PC-9 (cell line): ENCODE measurements around the gene DNALI1. TPM values are rescaled to one million over a fixed set of nuclear protein-coding genes. Genes with fewer than 3 reads are reported as not detected.

Source experiments
- BruUV-seq: library from RNA; stranded (reverse); fragments of 400-500 nt; replicated peaks from 2 replicates; lab custom pipeline; 2021; lab: Mats Ljungman, UMichigan
- CTCF ChIA-PET: fragments of 300-600 bp; sonication (Branson Sonifier 250); formaldehyde crosslinking; loops from one replicate; lab custom pipeline; 2022; ENCODE audit warnings: antibody characterized with exemption; lab: Charles Lee
- POLR2A ChIA-PET: fragments of 300-600 bp; sonication (Branson Sonifier 250); formaldehyde crosslinking; loops from one replicate; lab custom pipeline; 2022; ENCODE audit warnings: antibody characterized with exemption; ENCODE audit not compliant: unreplicated experiment; lab: Charles Lee
- DNase-seq, 2 experiments: peaks; one replicate each; pipeline versions ENCODE4 v3.0.0 to v3.0.0-alpha.2; 2015 to 2022; ENCODE audit warnings: mixed read lengths in 1 of 2
- H2AFZ ChIP-seq: fragments of 200-600 bp; sonication (generic); 2 replicates; pipeline ENCODE4 v1.8.1; 2017; ENCODE audit warnings: antibody characterized with exemption
- H3F3A ChIP-seq: fragments of 200-600 bp; sonication (generic); 2 replicates; pipeline ENCODE4 v1.8.1; 2017; ENCODE audit warnings: antibody characterized with exemption, mild to moderate bottlenecking, low read depth; ENCODE audit not compliant: insufficient read depth
- H3K27ac ChIP-seq: fragments of 200-600 bp; sonication (generic); 2 replicates; pipeline ENCODE4 v1.6.1; 2016; ENCODE audit warnings: mixed run types
- H3K27me3 ChIP-seq: fragments of 200-600 bp; sonication (generic); 2 replicates; pipeline ENCODE4 v1.6.1; 2016; ENCODE audit warnings: low read depth, mixed run types; ENCODE audit not compliant: insufficient read depth
- H3K36me3 ChIP-seq: fragments of 200-600 bp; sonication (generic); 2 replicates; pipeline ENCODE4 v1.6.1; 2016; ENCODE audit warnings: low read depth, mixed run types
- H3K4me1 ChIP-seq: fragments of 200-600 bp; sonication (generic); replicated peaks from 2 replicates; pipeline ENCODE4 v1.6.1; 2016; ENCODE audit warnings: mixed run types; ENCODE audit not compliant: insufficient read depth
- H3K4me2 ChIP-seq: fragments of 200-600 bp; sonication (generic); 2 replicates; pipeline ENCODE4 v1.6.1; 2017; ENCODE audit warnings: mixed run types
- H3K4me3 ChIP-seq: fragments of 200-600 bp; sonication (generic); 2 replicates; pipeline ENCODE4 v1.6.1; 2016; ENCODE audit warnings: mixed run types
- H3K79me2 ChIP-seq: fragments of 200-600 bp; sonication (generic); 2 replicates; pipeline ENCODE4 v1.6.1; 2017; ENCODE audit warnings: low read depth, mixed run types
- H3K9me2 ChIP-seq: fragments of 200-600 bp; sonication (generic); 2 replicates; pipeline ENCODE4 v1.8.1; 2017; ENCODE audit warnings: mild to moderate bottlenecking; ENCODE audit not compliant: insufficient read depth
- H3K9me3 ChIP-seq: fragments of 200-600 bp; sonication (generic); 2 replicates; pipeline ENCODE4 v1.8.1; 2016; ENCODE audit warnings: low read depth; ENCODE audit not compliant: insufficient read depth
- H4K20me1 ChIP-seq: fragments of 200-600 bp; sonication (generic); 2 replicates; pipeline ENCODE4 v1.8.1; 2017; ENCODE audit not compliant: insufficient read depth
- EZH2 ChIP-seq: fragments of 200-600 bp; sonication (generic); IDR thresholded peaks from 2 replicates; pipeline ENCODE4 v1.8.0; 2017; ENCODE audit warnings: antibody characterized with exemption, low read depth
- intact Hi-C: fragments of 100-400 bp; cut with micrococcal nuclease; formaldehyde crosslinking; loops from one replicate; pipeline ENCODE4 v1.10.0; 2022; ENCODE audit not compliant: unreplicated experiment
- total RNA-seq: library from RNA; stranded (reverse); gene quantifications from 2 replicates; pipeline ENCODE4 v1.2.3, GENCODE V29; 2021
- TF ChIP-seq, protein P1 (sequence below): fragments of 200-600 bp; sonication (generic); conservative IDR thresholded peaks from 2 replicates; pipeline ENCODE4 v1.6.1; 2017; ENCODE audit warnings: mixed run types, antibody characterized with exemption, mild to moderate bottlenecking, moderate library complexity

DNALI1 gene
- total RNA-seq, 1 experiment from 2014 or later: not detected

DNA sequence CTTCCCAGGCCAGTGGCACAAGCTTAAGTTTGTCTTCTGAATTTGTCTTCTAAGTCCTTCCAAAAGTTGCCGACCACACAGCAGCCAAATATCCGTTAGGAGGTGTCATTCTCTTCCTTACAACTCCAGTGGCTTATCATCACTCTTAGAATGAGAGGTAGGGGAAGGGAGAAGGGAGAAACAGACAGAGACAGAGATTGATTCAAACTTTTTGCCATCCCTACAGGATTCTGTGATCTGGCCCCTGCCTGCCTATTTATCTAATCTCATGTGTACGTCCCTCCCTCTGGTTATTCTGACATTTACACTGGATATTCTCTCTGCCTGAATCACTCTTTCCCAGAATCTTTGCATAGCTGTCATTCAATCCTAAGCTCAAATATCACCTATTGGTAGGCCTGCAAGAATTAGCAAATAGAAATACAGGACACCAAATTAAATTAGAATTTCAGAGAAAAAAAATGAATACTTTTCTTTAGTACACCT, 39.5 kb downstream of the DNALI1 start:
- H3K9me3 ChIP-seq: no peaks in the 10 kb centered on the region
- H3K4me3 ChIP-seq: peak overlapping the region; percentile 85
- BruUV-seq: no TSS peak
- H3K27ac ChIP-seq: no peak overlapping the region
- no peaks in the 10 kb centered on the region for H3F3A ChIP-seq
- no peak for TF ChIP-seq EZH2
- ChIA-PET POLR2A (interaction anchor here (0.7 kb wide), 1 partner anchor 97 kb away, joined by 3 read pairs; no protein-coding TSS in a partner anchor), CTCF (interaction anchor here (1.2 kb wide), 1 partner anchor 11 kb away, joined by 3 read pairs; no protein-coding TSS in a partner anchor)
- peak overlapping the region; percentile 88 for H3K4me2 ChIP-seq
- no peaks in the 10 kb centered on the region for H3K9me2 ChIP-seq
- peak overlapping the region; percentile 80 for H2AFZ ChIP-seq
- peaks cover 4% of the 10 kb centered on the region; the same call in 1 of the 2 replicates for H3K27me3 ChIP-seq
- peaks cover 36% of the 10 kb centered on the region for H3K79me2 ChIP-seq
- H3K36me3 ChIP-seq: peaks cover 24% of the 10 kb centered on the region
- DNase-seq: no peak
- intact Hi-C loops: loop anchor here (2.0 to 5.0 kb wide), 4 partner anchors 64 to 261 kb away; partner anchors contain the start of gene MTF1
- H4K20me1 ChIP-seq: peaks cover 22% of the 10 kb centered on the region; the same call in 1 of the 2 replicates
- H3K4me1 ChIP-seq: peaks cover 14% of the 10 kb centered on the region

DNA sequence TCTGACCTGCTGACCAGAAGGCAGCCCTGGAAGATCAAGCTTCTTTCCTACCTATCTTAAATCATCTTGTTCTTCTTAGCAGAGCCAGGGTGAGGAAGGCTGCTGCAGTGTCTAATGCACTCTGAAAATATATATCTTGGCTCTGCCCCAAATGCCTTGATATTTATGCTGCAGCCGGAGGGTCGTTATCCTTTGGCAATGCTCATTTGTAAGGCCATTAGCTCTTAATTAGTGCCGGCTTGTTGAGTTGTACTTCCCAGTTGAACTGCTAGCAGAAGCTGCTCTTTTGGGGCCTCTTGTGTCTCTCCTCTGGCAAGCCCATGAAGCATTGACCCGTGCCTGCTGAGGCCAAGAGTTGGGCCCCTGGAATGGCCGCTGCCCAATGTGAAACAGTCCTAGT, 43.2 kb downstream of the DNALI1 start:
- no peaks in the 10 kb centered on the region for H3K36me3 ChIP-seq
- intact Hi-C loops: loop anchor here (5.0 kb wide), 3 partner anchors 68 to 257 kb away; partner anchors contain the start of gene MTF1
- DNase-seq: no peak
- peaks cover 20% of the 10 kb centered on the region for H3K27me3 ChIP-seq
- no peak overlapping the region for H3K4me2 ChIP-seq
- H4K20me1 ChIP-seq: peaks cover 4% of the 10 kb centered on the region; the same call in 1 of the 2 replicates
- no peak overlapping the region for H3K27ac ChIP-seq
- H2AFZ ChIP-seq: no peak overlapping the region
- peaks cover 2% of the 10 kb centered on the region for H3K4me1 ChIP-seq
- H3K4me3 ChIP-seq: no peak overlapping the region
- POLR2A ChIA-PET: no interaction called here
- H3F3A ChIP-seq: no peaks in the 10 kb centered on the region
- BruUV-seq: no TSS peak
- H3K9me2 ChIP-seq: no peaks in the 10 kb centered on the region
- no peaks in the 10 kb centered on the region for H3K9me3 ChIP-seq
- peaks cover 7% of the 10 kb centered on the region for H3K79me2 ChIP-seq
- TF ChIP-seq, protein P1, sequence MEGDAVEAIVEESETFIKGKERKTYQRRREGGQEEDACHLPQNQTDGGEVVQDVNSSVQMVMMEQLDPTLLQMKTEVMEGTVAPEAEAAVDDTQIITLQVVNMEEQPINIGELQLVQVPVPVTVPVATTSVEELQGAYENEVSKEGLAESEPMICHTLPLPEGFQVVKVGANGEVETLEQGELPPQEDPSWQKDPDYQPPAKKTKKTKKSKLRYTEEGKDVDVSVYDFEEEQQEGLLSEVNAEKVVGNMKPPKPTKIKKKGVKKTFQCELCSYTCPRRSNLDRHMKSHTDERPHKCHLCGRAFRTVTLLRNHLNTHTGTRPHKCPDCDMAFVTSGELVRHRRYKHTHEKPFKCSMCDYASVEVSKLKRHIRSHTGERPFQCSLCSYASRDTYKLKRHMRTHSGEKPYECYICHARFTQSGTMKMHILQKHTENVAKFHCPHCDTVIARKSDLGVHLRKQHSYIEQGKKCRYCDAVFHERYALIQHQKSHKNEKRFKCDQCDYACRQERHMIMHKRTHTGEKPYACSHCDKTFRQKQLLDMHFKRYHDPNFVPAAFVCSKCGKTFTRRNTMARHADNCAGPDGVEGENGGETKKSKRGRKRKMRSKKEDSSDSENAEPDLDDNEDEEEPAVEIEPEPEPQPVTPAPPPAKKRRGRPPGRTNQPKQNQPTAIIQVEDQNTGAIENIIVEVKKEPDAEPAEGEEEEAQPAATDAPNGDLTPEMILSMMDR: no peak
- no peak for TF ChIP-seq EZH2
- CTCF ChIA-PET: interaction anchor here (0.6 kb wide), 1 partner anchor 111 kb away, joined by 3 read pairs; no protein-coding TSS in a partner anchor

DNA sequence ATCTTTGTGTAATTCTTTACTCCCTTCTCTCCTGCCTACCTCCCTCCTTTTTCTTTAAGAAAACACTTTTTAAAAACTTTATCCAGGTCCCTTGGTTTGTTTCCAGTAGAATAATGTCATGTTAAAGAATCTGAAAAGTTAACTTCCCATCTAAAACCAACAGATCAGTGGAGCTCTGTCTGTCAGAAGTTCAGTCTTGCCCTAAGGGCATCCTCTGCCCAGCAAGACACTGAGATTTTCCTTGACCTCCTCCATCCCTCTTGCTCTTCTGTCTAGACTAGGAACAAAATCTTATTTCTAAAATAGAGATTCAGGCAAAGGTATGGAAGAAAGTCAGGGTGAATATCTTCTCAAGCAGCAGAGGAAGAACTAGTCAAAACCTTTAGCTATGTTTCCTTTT, 44.7 kb downstream of the DNALI1 start:
- ChIA-PET POLR2A (no interaction called here), CTCF (no interaction called here)
- no peak overlapping the region for H3K4me3 ChIP-seq
- no peaks in the 10 kb centered on the region for H3K36me3 ChIP-seq
- H3K9me3 ChIP-seq: no peaks in the 10 kb centered on the region
- no peaks in the 10 kb centered on the region for H3K79me2 ChIP-seq
- H3F3A ChIP-seq: no peaks in the 10 kb centered on the region
- no peak overlapping the region for H3K4me2 ChIP-seq
- H4K20me1 ChIP-seq: no peaks in the 10 kb centered on the region
- H3K27me3 ChIP-seq: peaks cover 32% of the 10 kb centered on the region
- H3K4me1 ChIP-seq: no peaks in the 10 kb centered on the region
- no peak overlapping the region for H2AFZ ChIP-seq
- TF ChIP-seq, protein P1: no peak
- TF ChIP-seq EZH2: no peak
- intact Hi-C loops: no loop called here
- H3K27ac ChIP-seq: no peak overlapping the region
- no peak for DNase-seq
- BruUV-seq: no TSS peak
- no peaks in the 10 kb centered on the region for H3K9me2 ChIP-seq
